Measurements from ENCODE around the gene AHCYL2.

DNA sequence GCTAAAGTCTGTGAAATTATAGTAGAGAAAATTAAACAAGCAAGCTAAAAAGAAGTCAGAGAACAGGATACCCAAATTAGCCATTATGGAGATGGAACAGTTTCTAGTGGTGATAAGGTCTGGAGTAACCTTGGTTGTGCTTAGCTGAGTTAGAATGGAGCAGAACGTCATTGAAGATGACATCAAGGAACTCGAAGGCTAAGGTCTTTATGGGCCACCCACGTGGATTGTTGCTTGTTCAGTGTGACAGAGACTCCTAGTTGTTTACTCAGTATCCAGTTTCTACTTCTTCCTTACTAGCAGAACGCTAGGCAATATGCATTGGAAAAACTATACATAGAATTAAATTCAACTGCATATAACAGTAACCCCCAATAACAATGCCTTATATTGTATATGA is 39.7 kb downstream of the AHCYL2 start:
- TF ChIP-seq, protein P1, sequence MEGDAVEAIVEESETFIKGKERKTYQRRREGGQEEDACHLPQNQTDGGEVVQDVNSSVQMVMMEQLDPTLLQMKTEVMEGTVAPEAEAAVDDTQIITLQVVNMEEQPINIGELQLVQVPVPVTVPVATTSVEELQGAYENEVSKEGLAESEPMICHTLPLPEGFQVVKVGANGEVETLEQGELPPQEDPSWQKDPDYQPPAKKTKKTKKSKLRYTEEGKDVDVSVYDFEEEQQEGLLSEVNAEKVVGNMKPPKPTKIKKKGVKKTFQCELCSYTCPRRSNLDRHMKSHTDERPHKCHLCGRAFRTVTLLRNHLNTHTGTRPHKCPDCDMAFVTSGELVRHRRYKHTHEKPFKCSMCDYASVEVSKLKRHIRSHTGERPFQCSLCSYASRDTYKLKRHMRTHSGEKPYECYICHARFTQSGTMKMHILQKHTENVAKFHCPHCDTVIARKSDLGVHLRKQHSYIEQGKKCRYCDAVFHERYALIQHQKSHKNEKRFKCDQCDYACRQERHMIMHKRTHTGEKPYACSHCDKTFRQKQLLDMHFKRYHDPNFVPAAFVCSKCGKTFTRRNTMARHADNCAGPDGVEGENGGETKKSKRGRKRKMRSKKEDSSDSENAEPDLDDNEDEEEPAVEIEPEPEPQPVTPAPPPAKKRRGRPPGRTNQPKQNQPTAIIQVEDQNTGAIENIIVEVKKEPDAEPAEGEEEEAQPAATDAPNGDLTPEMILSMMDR (IDR thresholded peaks at IDR 0.05; ENCODE audit: low read depth, low read length): no peak
- TF ChIP-seq, protein P2, sequence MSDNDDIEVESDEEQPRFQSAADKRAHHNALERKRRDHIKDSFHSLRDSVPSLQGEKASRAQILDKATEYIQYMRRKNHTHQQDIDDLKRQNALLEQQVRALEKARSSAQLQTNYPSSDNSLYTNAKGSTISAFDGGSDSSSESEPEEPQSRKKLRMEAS (IDR thresholded peaks at IDR 0.05; ENCODE audit: low read depth, low read length): no peak
- TF ChIP-seq POLR2A (IDR thresholded peaks at IDR 0.05; ENCODE audit: extremely low read depth, insufficient read length): no peak
- no peak for TF ChIP-seq MYC (IDR thresholded peaks at IDR 0.05; ENCODE audit: low read depth, low read length)

Measured in NB4 (cell line).